Transverse colon (tissue), 4 donors: ENCODE measurements around the gene GFRA1. TPM values are rescaled to one million over a fixed set of nuclear protein-coding genes. Genes with fewer than 3 reads are reported as not detected.

Experiments
- DNase-seq: peaks from one replicate; pipeline ENCODE4 v3.0.0-alpha.2; 2019
- H3K27ac ChIP-seq, 4 donors: fragments of 200-600 bp; sonication (generic); 2 replicates each; pipeline ENCODE4 v1.5.1; 2016 to 2018; ENCODE audit warnings: inconsistent platforms in 4 of 4
- H3K27me3 ChIP-seq: fragments of 200-600 bp; sonication (generic); 2 replicates; pipeline ENCODE4 v1.5.1; 2017; ENCODE audit warnings: inconsistent platforms
- H3K36me3 ChIP-seq, 4 donors: fragments of 200-600 bp; sonication (generic); 2 replicates each; pipeline ENCODE4 v1.5.1; 2017 to 2019; ENCODE audit warnings: inconsistent platforms in 4 of 4
- H3K4me1 ChIP-seq, 4 donors: fragments of 200-600 bp; sonication (generic); 2 replicates each; pipeline ENCODE4 v1.5.1; 2017 to 2020; ENCODE audit warnings: inconsistent platforms in 4 of 4
- H3K4me3 ChIP-seq, 4 donors: fragments of 200-600 bp; sonication (generic); 1 replicate in 1 of 4; 2 replicates in 3 of 4; pipeline versions ENCODE4 v1.5.1 to v1.6.1; 2017 to 2019; ENCODE audit warnings: inconsistent platforms in 4 of 4
- H3K9me3 ChIP-seq, 2 donors: fragments of 200-600 bp; sonication (generic); 2 replicates each; pipeline ENCODE4 v1.5.1; 2017 to 2019; ENCODE audit warnings: inconsistent platforms in 2 of 2
- EP300 ChIP-seq: sonication (generic); formaldehyde crosslinking; IDR thresholded peaks from one replicate; pipeline ENCODE4 v1.6.1; 2017; ENCODE audit warnings: antibody characterized with exemption, low read depth
- POLR2A ChIP-seq: fragments of 450-650 bp; IDR thresholded peaks from one replicate; pipeline ENCODE4 v1.6.1; 2016; ENCODE audit warnings: antibody characterized with exemption, mild to moderate bottlenecking, moderate library complexity
- POLR2AphosphoS5 ChIP-seq, 3 donors: sonication (generic); formaldehyde crosslinking; IDR thresholded peaks; one replicate each; pipeline ENCODE4 v1.6.1; 2016; ENCODE audit warnings: antibody characterized with exemption in 3 of 3
- WGBS, 2 donors: methylation state at CpG; one replicate each; pipeline ENCODE4 v1.1.5; 2018; ENCODE audit warnings: low coverage in 1 of 2; 5-methylcytosine and 5-hydroxymethylcytosine counted together
- in situ Hi-C, 4 donors: fragments of 200-750 bp; cut with MboI; loops; one replicate each; pipeline versions ENCODE4 v1.15.0 to v1.15.1; 2017; ENCODE audit warnings: low sequenced_read_pairs in 3 of 4, low pct_ligation_motif_present in 1 of 4, low pct_unique_long_range_greater_than_20kb in 1 of 4
- intact Hi-C: fragments of 100-400 bp; cut with DNase I; formaldehyde crosslinking; loops from one replicate; pipeline ENCODE4 v1.15.1; 2023; ENCODE audit warnings: low total_unique reads
- total RNA-seq, 4 donors: library from RNA; depleted of rRNA; stranded (reverse); fragments of >200 nt; gene quantifications; one replicate each; pipeline ENCODE4 v1.1.0, GENCODE V29; 2016
- TF ChIP-seq, protein P1 (sequence below), 5 experiments: fragments of 200-600 bp in 3 of 5; fragments of 450-650 bp in 2 of 5; sonication (generic) in 3 of 5; IDR thresholded peaks; 1 replicate in 2 of 5; 2 replicates in 3 of 5; pipeline ENCODE4 v1.5.1; 2016 to 2017; ENCODE audit warnings: antibody characterized with exemption in 5 of 5, inconsistent platforms in 3 of 5, mild to moderate bottlenecking in 2 of 5, moderate library complexity in 1 of 5

Gene GFRA1
- total RNA-seq, 4 donors from 2014 or later, result 12.0 to 32.8 (median 17.3) TPM

DNA sequence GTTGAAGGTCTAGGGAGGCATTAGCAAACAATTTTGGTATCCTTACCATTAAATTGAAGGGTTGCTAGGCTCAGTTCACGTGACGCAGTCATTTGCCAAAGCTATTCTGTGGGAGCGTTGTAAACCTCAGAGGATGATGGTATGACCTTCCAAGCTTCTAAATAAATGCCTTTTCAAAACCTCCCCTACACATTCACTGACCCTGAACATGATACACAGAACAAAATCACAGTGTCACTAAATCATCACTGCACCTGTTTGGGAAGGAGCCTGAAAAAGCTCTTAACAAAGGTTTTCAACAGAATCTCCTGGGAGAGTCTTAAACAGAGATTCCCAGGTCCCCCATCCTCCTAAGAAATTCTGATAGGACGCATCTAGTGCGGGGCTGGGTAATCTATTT lies 38.0 kb upstream of the GFRA1 start:
- DNase-seq, result no peak
- H3K36me3 ChIP-seq, result no peaks in the 10 kb centered on the region
- H3K27me3 ChIP-seq, result no peaks in the 10 kb centered on the region
- H3K9me3 ChIP-seq, result no peaks in the 10 kb centered on the region
- intact Hi-C loops, result no loop called here
- no peaks in the 10 kb centered on the region for H3K4me1 ChIP-seq
- no peak overlapping the region for H3K27ac ChIP-seq
- in situ Hi-C loops, result no loop called here
- 71 to 80% methylated on average over 4 to 5 of the region's 5 CpGs for WGBS, 2 donors
- no peak for TF ChIP-seq POLR2AphosphoS5 (IDR thresholded peaks at IDR 0.05)
- TF ChIP-seq, protein P1, sequence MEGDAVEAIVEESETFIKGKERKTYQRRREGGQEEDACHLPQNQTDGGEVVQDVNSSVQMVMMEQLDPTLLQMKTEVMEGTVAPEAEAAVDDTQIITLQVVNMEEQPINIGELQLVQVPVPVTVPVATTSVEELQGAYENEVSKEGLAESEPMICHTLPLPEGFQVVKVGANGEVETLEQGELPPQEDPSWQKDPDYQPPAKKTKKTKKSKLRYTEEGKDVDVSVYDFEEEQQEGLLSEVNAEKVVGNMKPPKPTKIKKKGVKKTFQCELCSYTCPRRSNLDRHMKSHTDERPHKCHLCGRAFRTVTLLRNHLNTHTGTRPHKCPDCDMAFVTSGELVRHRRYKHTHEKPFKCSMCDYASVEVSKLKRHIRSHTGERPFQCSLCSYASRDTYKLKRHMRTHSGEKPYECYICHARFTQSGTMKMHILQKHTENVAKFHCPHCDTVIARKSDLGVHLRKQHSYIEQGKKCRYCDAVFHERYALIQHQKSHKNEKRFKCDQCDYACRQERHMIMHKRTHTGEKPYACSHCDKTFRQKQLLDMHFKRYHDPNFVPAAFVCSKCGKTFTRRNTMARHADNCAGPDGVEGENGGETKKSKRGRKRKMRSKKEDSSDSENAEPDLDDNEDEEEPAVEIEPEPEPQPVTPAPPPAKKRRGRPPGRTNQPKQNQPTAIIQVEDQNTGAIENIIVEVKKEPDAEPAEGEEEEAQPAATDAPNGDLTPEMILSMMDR (IDR thresholded peaks at IDR 0.05), result no peak
- TF ChIP-seq EP300, result no peak
- no peak for TF ChIP-seq POLR2A
- no peak overlapping the region for H3K4me3 ChIP-seq

DNA sequence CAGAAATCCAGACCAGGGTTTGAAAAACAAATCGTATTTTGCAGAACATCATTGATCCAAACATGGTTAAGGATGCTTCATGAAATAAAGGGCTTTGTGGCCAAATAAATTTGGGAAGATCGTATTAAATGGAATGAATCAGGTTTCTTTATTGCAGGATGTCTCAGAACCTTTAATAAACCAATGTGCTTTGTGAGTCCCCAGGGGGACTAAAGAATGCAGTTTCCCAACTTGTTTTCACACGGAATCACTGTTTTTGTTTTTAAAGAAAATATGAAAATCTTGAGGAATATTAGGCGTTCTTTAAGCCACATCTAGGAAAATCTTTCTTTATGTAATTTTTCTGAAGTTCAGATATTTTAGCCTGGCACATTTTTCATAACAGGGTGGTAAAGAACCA lies 34.4 kb upstream of the GFRA1 start:
- Histone ChIP-seq H3K36me3 (no peaks in the 10 kb centered on the region), H3K27me3 (no peaks in the 10 kb centered on the region), H3K27ac (no peak overlapping the region), H3K4me1 (no peaks in the 10 kb centered on the region), H3K4me3 (no peak overlapping the region), H3K9me3 (no peaks in the 10 kb centered on the region)
- DNase-seq, result no peak
- WGBS, 2 donors, result 62 to 68% methylated on average over 4 of the region's 4 CpGs
- TF ChIP-seq POLR2AphosphoS5 (IDR thresholded peaks at IDR 0.05) (no peak), EP300 (no peak), POLR2A (no peak)
- TF ChIP-seq, protein P1 (IDR thresholded peaks at IDR 0.05), result no peak
- intact Hi-C loops (no loop called here), in situ Hi-C loops (no loop called here)

DNA sequence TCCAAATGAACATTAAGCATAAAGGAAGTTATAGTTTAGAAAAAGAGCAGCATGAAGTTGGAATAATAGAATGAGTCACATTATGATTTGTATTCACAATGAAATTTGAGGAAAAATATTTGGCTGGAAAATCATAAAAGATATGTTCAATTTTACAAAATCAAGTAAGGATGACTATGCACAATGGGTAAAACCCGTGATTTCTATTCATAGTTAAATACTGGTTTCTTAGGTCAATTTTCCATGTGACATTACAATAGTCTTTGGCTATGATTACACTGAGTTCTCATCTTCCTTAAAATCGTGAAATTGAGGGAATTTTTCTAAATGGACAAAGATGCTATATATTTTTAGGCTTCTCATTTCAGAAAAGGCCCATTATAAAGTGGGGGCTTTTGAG lies 33.8 kb upstream of the GFRA1 start:
- no peak overlapping the region for H3K27ac ChIP-seq
- WGBS, 2 donors, result 57 to 68% methylated on average over 2 of the region's 2 CpGs
- H3K36me3 ChIP-seq, result no peaks in the 10 kb centered on the region
- H3K4me1 ChIP-seq, result no peaks in the 10 kb centered on the region
- no peak for DNase-seq
- intact Hi-C loops (no loop called here), in situ Hi-C loops (no loop called here)
- H3K27me3 ChIP-seq, result no peaks in the 10 kb centered on the region
- TF ChIP-seq, protein P1 (IDR thresholded peaks at IDR 0.05), result no peak
- TF ChIP-seq POLR2AphosphoS5 (IDR thresholded peaks at IDR 0.05) (no peak), POLR2A (no peak), EP300 (no peak)
- no peak overlapping the region for H3K4me3 ChIP-seq
- no peaks in the 10 kb centered on the region for H3K9me3 ChIP-seq

DNA sequence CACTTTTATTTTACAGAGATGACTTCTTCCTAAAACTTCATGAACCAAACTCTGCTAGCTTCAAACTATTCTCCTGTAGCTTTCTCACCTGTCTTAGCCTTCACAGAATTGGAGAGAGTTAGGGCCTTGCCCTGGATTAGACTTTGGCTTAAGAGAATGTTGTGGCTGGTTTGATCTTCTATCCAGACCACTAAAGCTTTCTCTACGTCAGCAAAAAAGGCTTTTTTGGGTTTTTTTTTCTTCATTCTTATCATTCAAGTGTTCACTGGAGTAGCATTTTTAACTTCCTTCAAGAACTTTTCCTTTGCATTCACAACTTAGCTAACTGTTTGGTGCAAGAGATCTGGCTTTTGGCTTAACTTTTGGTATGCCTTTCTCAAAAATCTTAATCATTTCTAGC lies 31.9 kb upstream of the GFRA1 start:
- Histone ChIP-seq H3K4me1 (no peaks in the 10 kb centered on the region), H3K36me3 (no peaks in the 10 kb centered on the region), H3K9me3 (no peaks in the 10 kb centered on the region), H3K27ac (no peak overlapping the region), H3K4me3 (no peak overlapping the region), H3K27me3 (no peaks in the 10 kb centered on the region)
- no peak for DNase-seq
- TF ChIP-seq, protein P1 (IDR thresholded peaks at IDR 0.05), result no peak
- TF ChIP-seq POLR2AphosphoS5 (IDR thresholded peaks at IDR 0.05) (no peak), EP300 (no peak), POLR2A (no peak)
- in situ Hi-C loops, result no loop called here
- 33 to 65% methylated on average over 1 of the region's 1 CpG for WGBS, 2 donors
- intact Hi-C loops, result no loop called here
